NCI-H2227 (cell line): ENCODE measurements around the gene PRMT9.

ENCODE experiments used
- DNase-seq: peaks from one replicate; lab custom pipeline; 2025; ENCODE audit not compliant: unreplicated experiment; lab: John Stamatoyannopoulos, UW

PRMT9 gene

GRCh38 chr4:147682755-147683154 is 1.2 kb downstream of the PRMT9 start:
- DNase-seq, result no peak

DNA sequence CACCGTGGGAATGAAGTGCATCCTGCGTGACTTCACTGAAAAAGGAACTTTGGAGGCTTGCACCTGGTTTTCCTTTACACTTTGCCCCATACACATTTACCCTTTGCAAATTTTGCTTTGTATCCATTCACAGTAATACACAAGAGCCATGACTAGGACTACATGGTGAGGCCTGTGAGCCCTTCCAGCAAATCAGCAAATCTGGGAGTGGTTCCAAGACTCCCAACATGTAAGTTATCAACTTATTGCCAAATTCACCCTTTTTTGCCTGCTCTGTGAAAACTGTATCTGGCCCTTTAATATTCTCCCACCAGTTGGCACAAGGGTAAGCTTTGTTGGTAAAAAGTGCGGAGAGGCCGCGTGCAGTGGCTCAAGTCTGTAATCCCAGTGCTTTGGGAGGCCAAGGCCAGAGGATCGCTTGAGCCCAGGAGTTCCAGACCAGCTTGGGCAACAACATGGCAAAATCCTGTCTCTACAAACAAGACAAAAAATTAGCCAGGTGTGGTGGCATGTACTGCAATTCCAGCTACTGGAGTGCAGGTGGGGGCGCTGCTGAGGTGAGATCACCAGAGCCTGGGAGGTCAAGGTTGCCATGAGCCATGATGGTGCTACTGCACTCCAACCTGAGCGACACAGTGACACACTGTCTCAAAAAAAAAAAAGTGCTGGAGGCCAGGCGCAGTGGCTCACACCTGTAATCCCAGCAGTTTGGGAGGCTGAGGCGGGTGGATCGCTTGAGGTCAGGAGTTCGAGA is 5.0 kb downstream of the PRMT9 start:
- no peak for DNase-seq

GRCh38 chr4:147678106-147678505 is 5.9 kb downstream of the PRMT9 start:
- DNase-seq, result no peak

- no peak for DNase-seq
Measured at GRCh38 chr4:147674496-147674895, 9.5 kb downstream of the PRMT9 start.

DNA sequence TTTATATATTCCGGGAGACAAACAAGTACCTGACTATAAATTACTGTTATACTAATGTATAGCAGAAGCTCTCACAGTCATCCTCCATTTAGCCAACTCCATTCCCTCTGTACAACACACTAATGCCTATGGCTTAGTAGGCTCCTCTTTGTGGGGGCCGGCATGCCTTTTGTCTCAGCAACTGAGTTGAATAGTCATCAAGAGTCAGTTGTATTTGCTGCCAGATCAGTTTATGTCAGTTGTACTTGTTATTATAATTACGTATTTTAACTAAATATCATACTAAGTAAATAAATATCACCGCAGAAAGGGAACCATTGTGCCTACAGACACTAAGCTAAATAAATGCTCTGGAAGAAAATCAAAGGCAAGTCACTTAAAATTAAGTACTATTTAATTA is 9.9 kb downstream of the PRMT9 start:
- no peak for DNase-seq

DNA sequence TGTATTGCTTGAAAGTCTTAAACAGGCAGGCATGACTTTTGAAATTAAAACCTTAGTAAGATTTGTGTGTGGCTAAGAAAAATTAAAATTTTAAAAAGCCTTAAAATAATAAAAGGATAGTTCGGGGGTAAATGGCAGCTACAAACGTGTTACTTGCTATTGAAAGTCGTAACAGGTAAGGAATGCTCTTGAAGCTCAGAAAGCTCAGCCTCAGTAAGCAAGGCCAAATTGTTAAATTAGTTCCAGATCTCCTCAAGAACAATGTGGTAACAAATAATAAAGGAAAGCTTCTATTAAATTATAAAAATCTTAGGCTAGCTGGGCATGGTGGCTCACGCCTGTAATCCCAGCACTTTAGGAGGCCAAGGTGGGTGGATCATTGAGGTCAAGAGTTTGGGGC is 25.5 kb downstream of the PRMT9 start:
- DNase-seq, result no peak

GRCh38 chr4:147655639-147656038 is 28.3 kb downstream of the PRMT9 start:
- DNase-seq, result no peak

- no peak for DNase-seq
Measured at GRCh38 chr4:147651563-147651962, 32.4 kb downstream of the PRMT9 start.

DNA sequence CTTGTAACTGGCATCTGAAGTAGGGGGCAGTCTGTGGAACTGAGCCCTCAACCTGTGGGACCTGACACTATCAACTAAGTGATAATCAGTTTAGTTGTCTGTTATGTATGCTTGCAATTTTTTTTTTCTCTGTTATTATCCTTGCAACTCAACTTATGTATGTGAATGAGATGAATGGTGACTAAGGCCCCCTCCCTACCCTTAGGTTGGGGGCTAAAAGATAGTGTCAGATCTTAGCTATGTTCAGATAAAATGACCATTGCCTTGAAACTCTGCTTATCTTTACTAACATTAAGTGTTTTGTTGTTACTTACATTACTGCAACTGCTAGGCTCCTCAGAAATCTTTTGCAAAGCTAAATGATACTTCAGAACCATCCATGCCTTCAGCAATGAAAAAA is 35.3 kb downstream of the PRMT9 start:
- DNase-seq, result no peak

DNA sequence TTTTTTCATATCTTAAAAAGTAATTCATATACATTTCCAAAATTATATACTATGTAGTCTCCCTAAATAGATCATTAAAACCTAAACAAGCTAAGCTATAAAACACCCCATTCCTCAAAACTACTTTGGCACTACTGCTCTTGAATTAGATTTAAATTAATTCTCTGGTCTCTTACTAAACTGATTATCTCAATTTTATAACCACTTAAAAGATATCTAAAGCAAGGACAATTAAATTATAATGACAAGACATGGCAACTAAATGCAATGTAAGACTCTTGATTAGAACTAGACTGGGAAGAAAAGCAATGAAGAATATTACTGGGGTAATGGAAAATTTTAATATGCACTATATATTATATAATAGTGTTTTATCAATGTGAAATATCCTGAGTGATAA is 38.9 kb downstream of the PRMT9 start:
- DNase-seq, result no peak

GRCh38 chr4:147644471-147644870 is 39.5 kb downstream of the PRMT9 start:
- no peak for DNase-seq

DNA sequence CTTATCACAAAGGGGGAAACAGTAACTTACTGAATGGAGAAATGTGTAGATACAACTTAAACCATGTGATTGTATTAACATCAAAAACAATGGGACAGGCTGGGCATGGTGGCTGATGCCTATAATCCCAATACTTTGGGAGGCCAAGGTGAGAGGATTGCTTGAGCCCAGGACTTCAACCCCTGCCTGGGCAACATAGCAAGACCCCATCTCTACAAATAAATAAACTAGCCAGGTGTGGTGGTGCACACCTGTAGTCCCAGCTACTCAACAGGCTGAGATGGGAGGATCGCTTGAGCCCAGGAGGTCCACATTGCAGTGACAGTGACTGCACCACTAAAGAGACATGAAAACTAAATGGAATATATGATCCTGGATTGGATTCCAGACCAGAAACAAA is 40.3 kb downstream of the PRMT9 start:
- DNase-seq, result no peak

- DNase-seq, result no peak
Measured at GRCh38 chr4:147640331-147640730, 43.6 kb downstream of the PRMT9 start.

- DNase-seq, result no peak
Measured at GRCh38 chr4:147639388-147639787, 44.6 kb downstream of the PRMT9 start.

DNA sequence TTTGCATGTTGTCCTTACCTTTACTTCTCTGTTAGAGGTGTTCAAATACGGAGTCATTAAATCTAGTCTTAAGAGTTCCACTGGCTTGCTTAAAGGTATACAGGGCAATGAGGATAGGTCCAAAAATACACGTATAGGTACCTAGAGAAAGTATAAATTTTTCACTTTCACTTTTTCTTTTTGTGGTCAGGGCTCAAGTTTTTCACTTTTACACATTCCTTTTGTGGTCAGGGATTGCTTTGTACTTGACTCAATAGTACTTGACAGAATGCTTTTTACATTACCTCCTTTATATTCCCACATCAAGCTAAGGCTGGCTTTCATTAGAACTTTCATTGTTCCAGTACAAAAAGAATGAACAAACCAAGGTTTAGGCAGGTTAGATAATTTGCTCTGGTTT is 45.0 kb downstream of the PRMT9 start:
- no peak for DNase-seq

DNA sequence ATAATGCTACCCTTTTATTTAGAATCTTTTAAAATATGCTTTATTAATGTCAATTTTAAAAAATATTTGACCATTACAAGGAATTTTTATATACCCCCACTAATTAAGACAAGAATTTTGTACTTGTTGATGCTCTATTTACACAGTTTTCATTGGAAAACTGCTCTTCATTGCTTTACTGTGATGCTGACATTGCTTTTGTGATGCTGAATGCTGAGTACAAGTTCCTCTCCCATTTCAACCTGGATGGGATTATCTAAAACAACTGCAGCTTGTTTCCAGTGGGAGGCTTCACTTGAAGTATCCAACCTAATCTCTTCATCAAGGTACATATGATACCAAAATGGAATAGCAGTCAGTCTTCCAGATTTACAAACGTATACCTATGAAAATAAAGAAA is 45.6 kb downstream of the PRMT9 start:
- no peak for DNase-seq

- DNase-seq, result no peak
Measured at GRCh38 chr4:147635348-147635747, 48.6 kb downstream of the PRMT9 start.

DNA sequence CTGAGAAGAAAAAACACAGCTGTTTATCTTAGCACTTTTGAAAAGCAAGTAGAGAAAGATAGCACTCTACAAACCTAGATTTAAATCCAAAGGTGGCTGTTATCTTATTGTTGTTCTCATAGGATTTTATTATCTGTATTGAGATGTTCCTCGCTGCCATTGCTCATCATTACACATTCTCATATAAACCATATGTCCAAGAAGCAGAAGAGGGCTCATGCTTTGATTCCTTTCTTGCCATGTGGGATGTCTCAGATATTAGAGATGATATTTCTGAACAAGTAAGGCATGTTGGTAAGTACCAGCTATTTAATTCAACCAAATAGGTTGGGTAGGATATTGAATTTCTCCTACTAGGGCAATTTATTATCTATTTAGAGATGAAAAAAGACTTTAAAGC is 50.3 kb downstream of the PRMT9 start:
- no peak for DNase-seq

GRCh38 chr4:147633113-147633512 is 50.9 kb downstream of the PRMT9 start:
- no peak for DNase-seq

GRCh38 chr4:147629783-147630730 is 53.9 kb downstream of the PRMT9 start:
- no peak for DNase-seq

DNA sequence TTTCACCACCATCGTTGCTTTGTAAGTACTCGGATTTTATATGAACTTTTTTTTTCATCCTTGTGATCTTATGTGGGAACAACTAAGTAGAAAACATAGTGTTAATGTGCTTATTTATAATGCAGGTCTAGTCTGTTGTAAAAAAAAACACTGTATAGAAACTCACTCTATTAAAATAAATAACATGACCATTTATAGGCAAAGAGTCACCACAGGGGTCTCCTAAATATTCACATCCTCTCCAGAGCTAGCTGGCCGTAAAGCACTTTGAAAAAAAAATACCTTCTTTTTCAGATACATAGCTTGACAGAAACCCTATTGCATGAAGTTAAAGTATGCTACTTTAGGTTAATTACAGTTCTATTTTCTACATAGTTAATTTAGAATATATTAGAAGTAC is 55.5 kb downstream of the PRMT9 start:
- no peak for DNase-seq

DNA sequence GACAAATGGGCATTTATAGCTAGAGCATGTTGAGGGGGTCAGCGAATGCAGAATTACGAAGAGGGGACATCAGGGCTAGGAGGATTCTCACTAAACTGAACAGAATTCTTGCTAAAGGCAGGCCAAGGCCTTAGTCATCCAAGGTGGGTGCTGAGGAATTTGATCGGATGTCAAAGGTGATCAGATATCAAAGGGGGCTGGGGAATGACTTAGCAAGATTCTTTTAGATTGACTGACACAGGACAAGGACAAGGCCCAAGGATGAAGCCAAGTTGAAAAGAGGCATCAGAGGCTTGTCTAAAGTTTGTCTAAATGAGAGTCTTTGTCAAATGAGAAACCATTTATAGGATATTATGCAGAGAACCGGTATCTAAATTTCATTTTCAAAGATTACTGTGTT is 57.1 kb downstream of the PRMT9 start:
- no peak for DNase-seq
